Adrenal gland (tissue), 12 donors: ENCODE results near the gene CHD2. TPM values are rescaled to one million over a fixed set of nuclear protein-coding genes. Genes with fewer than 3 reads are reported as not detected.
"Not testable (repeated sequence)": the region's sequence is repeated elsewhere in the genome, so short reads cannot be mapped to it uniquely, and the experiment has no call there.

Experiments used
- DNase-seq, 7 donors: peaks; one replicate each; pipeline ENCODE4 v3.0.0-alpha.2; 2019 to 2020
- H3K27ac ChIP-seq, 5 donors: fragments of 200-600 bp; sonication (generic) in 4 of 5; 1 replicate in 3 of 5; 2 replicates in 2 of 5; pipeline versions ENCODE4 v1.5.1 to v1.8.0; 2016 to 2020; ENCODE audit warnings: mild to moderate bottlenecking in 1 of 5
- H3K27me3 ChIP-seq: fragments of 200-600 bp; 2 replicates; pipeline ENCODE4 v1.8.0; 2021
- H3K36me3 ChIP-seq, 2 donors: fragments of 200-600 bp; replicated peaks in 1 of 2; 1 replicate in 1 of 2; 2 replicates in 1 of 2; pipeline versions ENCODE4 v1.5.1 to v1.8.0; 2018 to 2022
- H3K4me1 ChIP-seq, 2 donors: fragments of 200-600 bp; replicated peaks in 1 of 2; 1 replicate in 1 of 2; 2 replicates in 1 of 2; pipeline versions ENCODE4 v1.5.1 to v1.8.0; 2018 to 2021
- H3K4me3 ChIP-seq, 4 donors: fragments of 200-600 bp; sonication (generic) in 3 of 4; one replicate each; pipeline ENCODE4 v1.5.1; 2016 to 2018
- H3K9me3 ChIP-seq, 3 donors: fragments of 200-600 bp; sonication (generic) in 1 of 3; replicated peaks in 1 of 3; 1 replicate in 2 of 3; 2 replicates in 1 of 3; pipeline versions ENCODE4 v1.5.1 to v1.8.0; 2016 to 2021
- POLR2A ChIP-seq, 2 donors: fragments of 450-650 bp; IDR thresholded peaks; one replicate each; pipeline ENCODE4 v1.6.1; 2017; ENCODE audit warnings: antibody characterized with exemption in 2 of 2, mild to moderate bottlenecking in 2 of 2, moderate library complexity in 1 of 2
- WGBS, 4 donors: extraction: QIAGEN DNeasy Blood & Tissue Kit in 2 of 4; methylation state at CpG; one replicate each; pipeline versions ENCODE4 v1.1.5 to v1.1.7; 2013 to 2017; 5-methylcytosine and 5-hydroxymethylcytosine counted together
- intact Hi-C, 2 donors: fragments of 100-400 bp; cut with DNase I; formaldehyde crosslinking; loops; one replicate each; pipeline versions ENCODE4 v1.14.1 to v1.15.0; 2022 to 2023
- polyA plus RNA-seq, 3 donors: library from polyadenylated mRNA; stranded (reverse); fragments of 200-250 nt in 2 of 3; fragments of 350-450 nt in 1 of 3; fragmentation: Illumina TruSeq in 1 of 3; extraction: RNeasy Lipid Tissue Mini Kit (QIAGEN cat#74804) in 1 of 3; gene quantifications; one replicate each; pipeline ENCODE4 v1.2.3, GENCODE V29; 2013 to 2014
- total RNA-seq, 9 donors: library from RNA; depleted of rRNA in 4 of 9; stranded (reverse); fragments of >200 nt in 4 of 9; fragments of 120-200 nt in 1 of 9; fragmentation: NEBNext Ultra II Directional in 1 of 9; extraction: Animal tissue kit (Norgen Biotek cat#: 25700) in 1 of 9; gene quantifications; one replicate each; pipeline versions ENCODE4 v1.1.0 to v1.2.4, GENCODE V29; 2013 to 2023
- TF ChIP-seq, protein P1 (sequence below), 6 experiments: fragments of 450-650 bp in 4 of 6; fragments of 200-600 bp in 2 of 6; sonication (generic) in 1 of 6; IDR thresholded peaks; 1 replicate in 5 of 6; 2 replicates in 1 of 6; pipeline versions ENCODE4 v1.5.1 to v1.8.0; 2016 to 2021; ENCODE audit warnings: antibody characterized with exemption in 6 of 6, mild to moderate bottlenecking in 2 of 6, moderate library complexity in 1 of 6
- donor health status: healthy with polysubstance abuse.
- donor health status: Bipolar disorder and iron deficiency.
- donor health status: DM: yes; HTN: yes; CAD: no.
- donor health status: DM: no; HTN: no; CAD: no.
- donor health status: DM: no; HTN: no; CAD: no.
- donor health status: DM: yes; HTN: yes; CAD: no.

CHD2 gene
- total and polyA plus RNA-seq, 12 donors = 40.1 to 115 (median 70.9) TPM

DNA sequence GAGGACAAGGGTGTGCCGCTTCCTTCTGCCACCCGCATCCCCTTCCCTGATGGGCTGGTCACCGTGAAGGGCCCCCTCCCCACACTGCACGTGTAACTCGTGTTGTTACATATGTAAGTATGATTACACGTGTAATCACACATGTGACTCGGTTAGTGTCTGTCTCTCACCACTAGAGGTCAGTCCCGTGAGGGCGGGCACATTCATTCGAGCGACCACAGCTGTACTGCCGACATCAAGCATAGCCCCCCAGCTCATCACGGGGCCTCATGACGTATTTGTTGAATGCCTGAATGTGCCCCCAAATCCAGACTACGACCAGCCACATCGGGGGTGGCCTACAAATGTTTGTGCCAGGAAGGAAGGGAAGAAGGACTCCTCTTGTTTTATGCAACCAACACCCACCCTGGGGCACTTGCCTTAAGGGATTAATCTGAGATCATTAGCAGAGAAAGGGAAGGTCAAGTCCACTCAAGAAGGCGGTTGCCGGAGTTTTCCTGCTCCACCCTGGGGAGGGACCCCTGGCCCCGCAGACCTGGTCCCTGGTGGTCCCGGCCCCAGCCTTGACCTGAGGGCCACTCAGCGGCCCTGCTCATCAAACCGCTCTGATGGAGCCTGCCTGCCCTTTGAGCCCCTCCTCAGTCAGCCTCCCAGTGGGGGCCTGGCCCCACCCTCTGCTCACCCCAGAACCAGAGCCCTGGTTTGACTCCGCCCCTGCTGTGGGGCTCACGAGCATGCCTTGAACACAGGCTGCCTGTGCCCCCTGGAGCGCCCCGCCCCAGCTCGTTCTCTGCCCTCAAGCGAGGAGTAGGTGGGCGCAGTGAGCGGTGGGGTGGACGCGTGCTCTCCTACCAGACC, 136.1 kb downstream of the CHD2 start:
- 54 to 56% (median 55%) methylated on average over 10 to 32 of the region's 32 CpGs for WGBS, 4 donors
- TF ChIP-seq POLR2A (IDR thresholded peaks at IDR 0.05) = no peak
- TF ChIP-seq, protein P1, sequence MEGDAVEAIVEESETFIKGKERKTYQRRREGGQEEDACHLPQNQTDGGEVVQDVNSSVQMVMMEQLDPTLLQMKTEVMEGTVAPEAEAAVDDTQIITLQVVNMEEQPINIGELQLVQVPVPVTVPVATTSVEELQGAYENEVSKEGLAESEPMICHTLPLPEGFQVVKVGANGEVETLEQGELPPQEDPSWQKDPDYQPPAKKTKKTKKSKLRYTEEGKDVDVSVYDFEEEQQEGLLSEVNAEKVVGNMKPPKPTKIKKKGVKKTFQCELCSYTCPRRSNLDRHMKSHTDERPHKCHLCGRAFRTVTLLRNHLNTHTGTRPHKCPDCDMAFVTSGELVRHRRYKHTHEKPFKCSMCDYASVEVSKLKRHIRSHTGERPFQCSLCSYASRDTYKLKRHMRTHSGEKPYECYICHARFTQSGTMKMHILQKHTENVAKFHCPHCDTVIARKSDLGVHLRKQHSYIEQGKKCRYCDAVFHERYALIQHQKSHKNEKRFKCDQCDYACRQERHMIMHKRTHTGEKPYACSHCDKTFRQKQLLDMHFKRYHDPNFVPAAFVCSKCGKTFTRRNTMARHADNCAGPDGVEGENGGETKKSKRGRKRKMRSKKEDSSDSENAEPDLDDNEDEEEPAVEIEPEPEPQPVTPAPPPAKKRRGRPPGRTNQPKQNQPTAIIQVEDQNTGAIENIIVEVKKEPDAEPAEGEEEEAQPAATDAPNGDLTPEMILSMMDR (IDR thresholded peaks at IDR 0.05) = peak; percentile 30 to 63 (median 56)
- H3K27me3 ChIP-seq = no peaks in the 10 kb centered on the region
- DNase-seq = peak in 4 of 7 donors; percentile 36 to 46 (median 43)
- intact Hi-C loops = loop anchor here (10.0 kb wide), 2 partner anchors 959 to 1089 kb away; no protein-coding TSS in a partner anchor
- no peak overlapping the region for H3K4me3 ChIP-seq
- no peaks in the 10 kb centered on the region for H3K9me3 ChIP-seq
- no peaks in the 10 kb centered on the region for H3K4me1 ChIP-seq
- H3K36me3 ChIP-seq = no peaks in the 10 kb centered on the region
- no peak overlapping the region for H3K27ac ChIP-seq

DNA sequence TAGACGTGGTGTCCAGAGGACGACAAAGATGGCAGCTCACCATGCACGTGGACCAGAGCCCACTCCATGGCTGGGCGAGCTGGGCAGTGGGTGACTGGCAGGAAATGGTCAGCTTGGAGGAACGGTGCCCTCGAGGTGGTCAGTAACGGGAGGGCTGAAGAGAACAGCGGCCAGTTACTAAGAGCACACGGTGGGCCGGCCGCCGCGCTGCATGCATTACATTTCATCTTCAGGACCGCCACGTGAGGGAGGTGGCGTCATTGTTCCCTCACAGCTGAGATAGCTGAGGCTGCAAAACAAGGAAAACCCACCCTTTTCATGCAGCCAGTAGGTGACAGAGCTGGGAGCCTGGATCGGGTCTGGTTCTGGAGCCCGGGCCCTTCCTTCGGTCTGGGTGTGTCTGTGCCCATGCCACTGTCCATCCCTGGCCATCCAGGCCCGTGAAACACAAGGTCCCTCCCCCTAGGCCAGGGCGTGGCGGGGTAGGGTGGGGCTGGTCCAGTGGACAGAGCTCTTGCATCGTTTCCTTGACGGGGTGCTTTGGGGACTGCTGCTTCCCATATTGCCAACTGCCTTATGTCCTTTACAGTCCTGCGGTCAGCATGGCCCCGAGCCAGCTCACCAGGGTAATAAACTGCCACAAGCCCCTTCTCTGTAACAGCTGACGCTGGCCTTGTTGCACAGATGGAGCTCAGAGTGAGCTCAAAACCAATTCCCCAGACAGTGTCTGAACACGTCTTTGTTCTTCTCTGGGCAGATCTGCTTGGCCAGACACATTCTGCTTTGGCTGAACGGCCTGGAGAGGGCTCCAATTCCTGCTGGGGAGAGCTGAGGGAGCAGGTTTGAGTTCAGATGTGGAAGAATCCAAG, 137.1 kb downstream of the CHD2 start:
- peak in 3 of 7 donors; percentile 4 to 68 (median 17) for DNase-seq
- Histone ChIP-seq H3K36me3 (no peaks in the 10 kb centered on the region), H3K4me3 (no peak overlapping the region), H3K27ac (no peak overlapping the region), H3K27me3 (no peaks in the 10 kb centered on the region), H3K9me3 (no peaks in the 10 kb centered on the region), H3K4me1 (no peaks in the 10 kb centered on the region)
- TF ChIP-seq, protein P1 (IDR thresholded peaks at IDR 0.05) = no peak
- TF ChIP-seq POLR2A (IDR thresholded peaks at IDR 0.05) = no peak
- WGBS, 4 donors = 79 to 85% (median 80%) methylated on average over 23 to 29 of the region's 29 CpGs
- intact Hi-C loops = loop anchor here (10.0 kb wide), 2 partner anchors 958 to 1088 kb away; no protein-coding TSS in a partner anchor

DNA sequence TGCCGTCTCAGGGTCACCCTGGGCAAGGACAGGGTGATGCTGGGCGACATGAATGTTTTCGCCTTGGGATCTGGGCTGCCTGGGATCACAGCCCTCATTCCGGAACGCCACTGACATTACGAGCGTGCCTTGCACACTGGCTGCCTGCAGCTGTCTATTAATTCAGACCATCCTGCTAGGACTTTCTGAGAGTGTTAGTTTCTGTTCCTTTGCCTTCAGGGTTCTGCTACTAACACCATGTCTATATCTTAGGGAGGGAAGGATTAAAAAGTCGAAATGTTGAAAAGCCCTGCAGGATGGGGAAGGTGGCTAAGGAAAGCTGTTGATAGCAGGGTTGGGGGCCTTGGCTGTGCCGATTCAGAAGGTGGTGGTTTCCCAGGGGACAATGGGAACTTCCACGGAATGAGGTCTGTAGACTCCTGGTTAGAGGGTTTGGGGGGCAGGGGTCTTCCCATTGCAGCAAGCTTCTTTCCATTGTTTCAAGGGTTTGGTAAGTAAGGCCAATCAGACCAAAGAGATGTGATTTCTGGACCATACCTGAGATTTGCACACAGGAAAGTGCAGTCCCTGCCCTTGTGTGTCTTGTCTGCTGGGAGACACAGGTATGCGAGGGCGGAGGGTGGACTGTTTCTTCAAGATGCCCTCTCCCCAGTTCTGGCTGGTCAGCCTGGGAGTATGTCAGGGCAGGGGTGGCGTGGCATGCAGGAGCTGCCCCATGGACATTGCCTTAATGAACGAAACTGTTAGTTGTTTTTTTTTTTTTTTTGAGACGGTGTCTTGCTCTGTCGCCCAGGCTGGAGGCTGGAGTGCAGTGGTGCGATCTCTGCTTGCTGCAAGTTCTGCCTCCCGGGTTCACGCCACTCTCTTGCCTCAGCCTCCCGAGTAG, 137.9 kb downstream of the CHD2 start:
- no peak overlapping the region for H3K4me3 ChIP-seq
- no peak for DNase-seq
- no peaks in the 10 kb centered on the region for H3K4me1 ChIP-seq
- no peaks in the 10 kb centered on the region for H3K9me3 ChIP-seq
- WGBS, 4 donors = 72 to 85% (median 77%) methylated on average over 16 to 20 of the region's 20 CpGs
- H3K36me3 ChIP-seq = no peaks in the 10 kb centered on the region
- intact Hi-C loops = loop anchor here (10.0 kb wide), 2 partner anchors 957 to 1087 kb away; no protein-coding TSS in a partner anchor
- no peak for TF ChIP-seq POLR2A (IDR thresholded peaks at IDR 0.05)
- TF ChIP-seq, protein P1 (IDR thresholded peaks at IDR 0.05) = no peak
- H3K27ac ChIP-seq = no peak overlapping the region
- no peaks in the 10 kb centered on the region for H3K27me3 ChIP-seq

DNA sequence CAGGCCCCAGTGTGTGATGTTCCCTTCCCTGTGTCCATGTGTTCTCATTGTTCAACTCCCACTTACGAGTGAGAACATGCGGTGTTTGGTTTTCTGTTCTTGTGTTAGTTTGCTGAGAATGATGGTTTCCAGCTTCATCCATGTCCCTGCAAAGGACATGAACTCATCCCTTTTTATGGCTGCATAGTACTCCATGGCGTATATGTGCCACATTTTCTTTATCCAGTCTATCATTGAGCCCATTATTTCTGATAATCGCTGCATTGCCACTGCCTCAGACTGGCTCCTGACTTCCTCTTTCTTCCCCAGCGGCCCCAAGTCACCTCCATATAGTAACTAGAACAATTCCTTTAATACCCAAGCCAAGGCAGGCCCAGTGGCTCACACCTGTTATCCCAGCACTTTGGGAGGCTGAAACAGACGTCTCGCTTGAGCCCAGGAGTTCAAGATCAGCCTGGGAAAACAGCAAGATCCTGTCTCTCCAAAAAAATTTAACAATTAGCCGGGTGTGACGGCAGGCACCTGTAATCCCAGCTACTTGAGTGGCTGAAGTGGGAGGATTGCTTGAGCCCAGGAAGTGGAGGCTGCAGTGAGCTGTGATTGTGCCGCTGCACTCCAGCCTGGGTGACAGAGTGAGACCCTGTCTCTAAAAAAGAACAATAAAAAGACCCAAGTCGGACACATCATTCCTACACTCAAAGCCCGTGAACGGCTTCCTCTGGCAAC, 139.6 kb downstream of the CHD2 start:
- DNase-seq, H3K36me3 ChIP-seq, H3K4me1 ChIP-seq, H3K27me3 ChIP-seq, H3K27ac ChIP-seq, H3K4me3 ChIP-seq, H3K9me3 ChIP-seq: not testable (repeated sequence)
- 85 to 90% (median 88%) methylated on average over 12 to 13 of the region's 13 CpGs for WGBS, 4 donors
- intact Hi-C loops = loop anchor here (10.0 kb wide), 2 partner anchors 955 to 1085 kb away; no protein-coding TSS in a partner anchor
